HG03565 (cell line): Measurements from ENCODE around the gene TRUB1.
A peak's percentile ranks its signal among the peaks of the same experiment; 100 is the strongest.
"Not testable (repeated sequence)": the region's sequence is repeated elsewhere in the genome, so short reads cannot be mapped to it uniquely, and the experiment has no call there.

Experiments used
- ATAC-seq: cut with Tn5 transposase; IDR thresholded peaks from one replicate; pipeline ENCODE4 v1.9.1; 2021; ENCODE audit warnings: mild to moderate bottlenecking, moderate library complexity; ENCODE audit not compliant: unreplicated experiment

The TRUB1 gene

GRCh38 chr10:114923551-114923950 is 14.4 kb upstream of the TRUB1 start:
- no peak for ATAC-seq

GRCh38 chr10:114925587-114926586 is 12.1 kb upstream of the TRUB1 start:
- ATAC-seq, result peak; percentile 97

GRCh38 chr10:114928818-114929217 is 9.2 kb upstream of the TRUB1 start:
- no peak for ATAC-seq

- no peak for ATAC-seq
Observed at GRCh38 chr10:114930320-114930719, 7.7 kb upstream of the TRUB1 start.

- ATAC-seq, result no peak
Observed at GRCh38 chr10:114931072-114931679, 6.8 kb upstream of the TRUB1 start.

GRCh38 chr10:114932225-114932624 is 5.8 kb upstream of the TRUB1 start:
- ATAC-seq, result no peak

GRCh38 chr10:114932945-114933344 is 5.0 kb upstream of the TRUB1 start:
- ATAC-seq, result no peak

- ATAC-seq, result no peak
Observed at GRCh38 chr10:114933588-114933987, 4.4 kb upstream of the TRUB1 start.

- ATAC-seq, result not testable (repeated sequence)
Observed at GRCh38 chr10:114933995-114934394, 4.0 kb upstream of the TRUB1 start.

GRCh38 chr10:114938856-114939193 is 830 bp downstream of the TRUB1 start:
- ATAC-seq, result no peak

GRCh38 chr10:114940735-114941134 is 2.7 kb downstream of the TRUB1 start:
- ATAC-seq, result no peak

- no peak for ATAC-seq
Observed at GRCh38 chr10:114943000-114943399, 5.0 kb downstream of the TRUB1 start.

GRCh38 chr10:114953047-114953446 is 15.1 kb downstream of the TRUB1 start:
- peak; percentile 87 for ATAC-seq

- no peak for ATAC-seq
Observed at GRCh38 chr10:114955984-114956383, 18.0 kb downstream of the TRUB1 start.

GRCh38 chr10:114956466-114956865 is 18.5 kb downstream of the TRUB1 start:
- peak; percentile 38 for ATAC-seq

GRCh38 chr10:114957122-114957521 is 19.1 kb downstream of the TRUB1 start:
- ATAC-seq, result no peak

- ATAC-seq, result no peak
Observed at GRCh38 chr10:114957673-114958072, 19.7 kb downstream of the TRUB1 start.

GRCh38 chr10:114962441-114962840 is 24.4 kb downstream of the TRUB1 start:
- no peak for ATAC-seq

- no peak for ATAC-seq
Observed at GRCh38 chr10:114963908-114964307, 25.9 kb downstream of the TRUB1 start.

GRCh38 chr10:114967071-114967470 is 29.1 kb downstream of the TRUB1 start:
- ATAC-seq, result no peak

- no peak for ATAC-seq
Observed at GRCh38 chr10:114970515-114970914, 32.5 kb downstream of the TRUB1 start.

- no peak for ATAC-seq
Observed at GRCh38 chr10:114973306-114973705, 35.3 kb downstream of the TRUB1 start.
